HepG2 (cell line): ENCODE results near the gene MCM3AP. TPM values are rescaled to one million over a fixed set of nuclear protein-coding genes. Genes with fewer than 3 reads are reported as not detected.

Source experiments
- AHR ChIP-seq: IDR thresholded peaks from 2 replicates; pipeline ENCODE4 v1.6.1; 2018; ENCODE audit warnings: missing genetic modification reagents, missing compliant biosample characterization
- ATM ChIP-seq: fragments of 450-650 bp; IDR thresholded peaks from 2 replicates; pipeline ENCODE4 v1.7.1; 2017; ENCODE audit warnings: mild to moderate bottlenecking, borderline replicate concordance
- FLYWCH1 ChIP-seq: sonication (generic); formaldehyde crosslinking; IDR thresholded peaks from 2 replicates; pipeline ENCODE4 v1.8.1; 2023; ENCODE audit warnings: mild to moderate bottlenecking, missing genetic modification reagents
- ISL2 ChIP-seq: sonication (generic); formaldehyde crosslinking; IDR thresholded peaks from 2 replicates; pipeline ENCODE4 v1.5.0; 2020; ENCODE audit warnings: missing genetic modification reagents
- JUN ChIP-seq: sonication (generic); formaldehyde crosslinking; IDR thresholded peaks from 2 replicates; pipeline ENCODE4 v1.4.0; 2020; ENCODE audit warnings: mild to moderate bottlenecking, missing genetic modification reagents
- PAXIP1 ChIP-seq: sonication (generic); formaldehyde crosslinking; conservative IDR thresholded peaks from 2 replicates; pipeline ENCODE4 v1.4.0; 2020; ENCODE audit warnings: mild to moderate bottlenecking, missing genetic modification reagents, moderate library complexity
- REST ChIP-seq, 2 experiments: IDR thresholded peaks; 2 replicates each; pipeline ENCODE4 v1.6.1; 2011 to 2012; ENCODE audit warnings: low read length in 2 of 2, borderline replicate concordance in 1 of 2, low read depth in 1 of 2, mild to moderate bottlenecking in 1 of 2, moderate library complexity in 1 of 2
- SATB2 ChIP-seq: sonication (generic); formaldehyde crosslinking; IDR thresholded peaks from 2 replicates; pipeline ENCODE4 v1.5.0; 2020; ENCODE audit warnings: missing genetic modification reagents
- TCF7L2 ChIP-seq: IDR thresholded peaks from 2 replicates; pipeline ENCODE4 v1.6.1; 2011; ENCODE audit warnings: mild to moderate bottlenecking, low read depth, low read length, moderate library complexity
- TEF ChIP-seq: sonication (generic); formaldehyde crosslinking; IDR thresholded peaks from 2 replicates; pipeline ENCODE4 v1.5.0; 2020; ENCODE audit warnings: missing genetic modification reagents
- ZBTB1 ChIP-seq: sonication (generic); formaldehyde crosslinking; IDR thresholded peaks from 2 replicates; pipeline ENCODE4 v1.4.0; 2020; ENCODE audit warnings: missing genetic modification reagents, borderline replicate concordance
- ZFYVE20 ChIP-seq: sonication (generic); formaldehyde crosslinking; IDR thresholded peaks from 2 replicates; pipeline ENCODE4 v1.8.0; 2023; ENCODE audit warnings: low read depth, mild to moderate bottlenecking, moderate library complexity, missing genetic modification reagents, borderline replicate concordance
- ZNF207 ChIP-seq: fragments of 450-650 bp; IDR thresholded peaks from 2 replicates; pipeline ENCODE4 v1.6.1; 2016; ENCODE audit warnings: antibody characterized with exemption, borderline replicate concordance
- ZNF230 ChIP-seq: sonication (generic); formaldehyde crosslinking; IDR thresholded peaks from 2 replicates; pipeline ENCODE4 v1.4.0; 2020; ENCODE audit warnings: mild to moderate bottlenecking, missing genetic modification reagents
- ZNF597 ChIP-seq: sonication (generic); formaldehyde crosslinking; IDR thresholded peaks from 2 replicates; pipeline ENCODE4 v1.5.0; 2020; ENCODE audit warnings: missing genetic modification reagents
- ZNF678 ChIP-seq: sonication (generic); formaldehyde crosslinking; IDR thresholded peaks from 2 replicates; pipeline ENCODE4 v1.4.0; 2020; ENCODE audit warnings: mild to moderate bottlenecking, missing genetic modification reagents
- polyA plus RNA-seq, 8 experiments: library from polyadenylated mRNA; depleted of rRNA in 3 of 8; stranded (reverse) in 7 of 8; unstranded in 1 of 8; fragments of >200 nt; fragmentation: Illumina TruSeq in 4 of 8; extraction: Trizol in 4 of 8; gene quantifications; 2 replicates each; pipeline versions ENCODE4 v1.2.1 to v1.2.3, GENCODE V29; 2011 to 2016; ENCODE audit warnings: low read depth in 4 of 8, missing spikeins in 1 of 8, mixed read lengths in 1 of 8; ENCODE audit not compliant: insufficient read depth in 1 of 8
- total RNA-seq, 5 experiments: library from RNA; depleted of rRNA; stranded (reverse); fragments of >200 nt; fragmentation: Illumina TruSeq; extraction: Trizol; gene quantifications; 2 replicates each; pipeline ENCODE4 v1.2.3, GENCODE V29; 2016; ENCODE audit warnings: low read depth in 1 of 5
- TF ChIP-seq, protein P1 (sequence below): sonication (generic); formaldehyde crosslinking; IDR thresholded peaks from 2 replicates; pipeline ENCODE4 v1.4.0; 2020; ENCODE audit warnings: mild to moderate bottlenecking, missing genetic modification reagents
- TF ChIP-seq, protein P2 (sequence below): sonication (generic); formaldehyde crosslinking; IDR thresholded peaks from 2 replicates; pipeline ENCODE4 v1.4.0; 2020; ENCODE audit warnings: missing genetic modification reagents

MCM3AP gene
- total and polyA plus RNA-seq, 2 of the 13 experiments (the other 11 are each of a cell fraction or from before 2014, with no cell fraction given), result 27.0 to 54.7 TPM

- TF ChIP-seq, protein P1, sequence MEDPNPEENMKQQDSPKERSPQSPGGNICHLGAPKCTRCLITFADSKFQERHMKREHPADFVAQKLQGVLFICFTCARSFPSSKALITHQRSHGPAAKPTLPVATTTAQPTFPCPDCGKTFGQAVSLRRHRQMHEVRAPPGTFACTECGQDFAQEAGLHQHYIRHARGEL (CRISPR knock-in tag), result no peak
- TF ChIP-seq ZNF678 (CRISPR knock-in tag) (no peak), REST (IDR thresholded peaks at IDR 0.05; ENCODE audit: borderline replicate concordance in 1 of 2, low read depth in 1 of 2, low read length in 2 of 2) (no peak), ZFYVE20 (CRISPR knock-in tag) (peak; percentile 77; the same call in 1 of the 2 replicates), JUN (no peak), FLYWCH1 (CRISPR knock-in tag) (no peak), PAXIP1 (CRISPR knock-in tag) (no peak; the same call in 1 of the 2 replicates), ATM (no peak), AHR (CRISPR knock-in tag) (no peak), ZNF597 (CRISPR knock-in tag) (no peak), SATB2 (no peak), ZNF207 (no peak), ZNF230 (no peak), TEF (CRISPR knock-in tag) (no peak; the same call in 1 of the 2 replicates), ZBTB1 (CRISPR knock-in tag) (no peak), ISL2 (CRISPR knock-in tag) (no peak), TCF7L2 (no peak)
- TF ChIP-seq, protein P2, sequence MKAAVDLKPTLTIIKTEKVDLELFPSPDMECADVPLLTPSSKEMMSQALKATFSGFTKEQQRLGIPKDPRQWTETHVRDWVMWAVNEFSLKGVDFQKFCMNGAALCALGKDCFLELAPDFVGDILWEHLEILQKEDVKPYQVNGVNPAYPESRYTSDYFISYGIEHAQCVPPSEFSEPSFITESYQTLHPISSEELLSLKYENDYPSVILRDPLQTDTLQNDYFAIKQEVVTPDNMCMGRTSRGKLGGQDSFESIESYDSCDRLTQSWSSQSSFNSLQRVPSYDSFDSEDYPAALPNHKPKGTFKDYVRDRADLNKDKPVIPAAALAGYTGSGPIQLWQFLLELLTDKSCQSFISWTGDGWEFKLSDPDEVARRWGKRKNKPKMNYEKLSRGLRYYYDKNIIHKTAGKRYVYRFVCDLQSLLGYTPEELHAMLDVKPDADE, result no peak
Measured at GRCh38 chr21:46323710-46324389, 38.4 kb upstream of the MCM3AP start, which contains the start of the genes C21orf58 and PCNT (continued).
